Cardiac fibroblast (primary cell): ENCODE results near the gene TGM3.
A peak's percentile ranks its signal among the peaks of the same experiment; 100 is the strongest.

Source experiments
- DNase-seq, 2 donors: peaks; one replicate each; pipeline versions ENCODE4 v3.0.0 to v3.0.0-alpha.2; 2010; ENCODE audit warnings: low read depth in 2 of 2
- H3K4me3 ChIP-seq, 2 donors: replicated peaks in 1 of 2; 1 replicate in 1 of 2; 2 replicates in 1 of 2; pipeline ENCODE4 v1.5.1; 2011; ENCODE audit warnings: low read depth in 2 of 2, low read length in 2 of 2, mild to moderate bottlenecking in 2 of 2, moderate library complexity in 1 of 2
- CTCF ChIP-seq: IDR thresholded peaks from one replicate; pipeline ENCODE4 v1.5.1; 2011; ENCODE audit warnings: low read depth, mild to moderate bottlenecking, low read length, inconsistent platforms

Gene TGM3

GRCh38 chr20:2312876-2313275, 17.1 kb downstream of the TGM3 start:
- H3K4me3 ChIP-seq: no peak overlapping the region
- no peak for DNase-seq
- TF ChIP-seq CTCF: no peak

GRCh38 chr20:2313316-2313715, 17.5 kb downstream of the TGM3 start:
- no peak for DNase-seq
- TF ChIP-seq CTCF: no peak
- no peak overlapping the region for H3K4me3 ChIP-seq

- TF ChIP-seq CTCF: no peak
- DNase-seq: peak; percentile 68 to 77
- no peak overlapping the region for H3K4me3 ChIP-seq
These were observed 19.1 kb downstream of the TGM3 start for GRCh38 chr20:2314759-2315439.

GRCh38 chr20:2315440-2315778, 19.6 kb downstream of the TGM3 start:
- no peak for TF ChIP-seq CTCF
- DNase-seq: no peak
- no peak overlapping the region for H3K4me3 ChIP-seq

- DNase-seq: no peak
- no peak for TF ChIP-seq CTCF
- no peak overlapping the region for H3K4me3 ChIP-seq
These were observed 21.2 kb downstream of the TGM3 start for GRCh38 chr20:2316847-2317495.

GRCh38 chr20:2320813-2321658, 25.2 kb downstream of the TGM3 start:
- TF ChIP-seq CTCF: no peak
- no peak for DNase-seq
- H3K4me3 ChIP-seq: no peak overlapping the region
